ENCODE data around the gene PDE6C.

Gene PDE6C

DNA sequence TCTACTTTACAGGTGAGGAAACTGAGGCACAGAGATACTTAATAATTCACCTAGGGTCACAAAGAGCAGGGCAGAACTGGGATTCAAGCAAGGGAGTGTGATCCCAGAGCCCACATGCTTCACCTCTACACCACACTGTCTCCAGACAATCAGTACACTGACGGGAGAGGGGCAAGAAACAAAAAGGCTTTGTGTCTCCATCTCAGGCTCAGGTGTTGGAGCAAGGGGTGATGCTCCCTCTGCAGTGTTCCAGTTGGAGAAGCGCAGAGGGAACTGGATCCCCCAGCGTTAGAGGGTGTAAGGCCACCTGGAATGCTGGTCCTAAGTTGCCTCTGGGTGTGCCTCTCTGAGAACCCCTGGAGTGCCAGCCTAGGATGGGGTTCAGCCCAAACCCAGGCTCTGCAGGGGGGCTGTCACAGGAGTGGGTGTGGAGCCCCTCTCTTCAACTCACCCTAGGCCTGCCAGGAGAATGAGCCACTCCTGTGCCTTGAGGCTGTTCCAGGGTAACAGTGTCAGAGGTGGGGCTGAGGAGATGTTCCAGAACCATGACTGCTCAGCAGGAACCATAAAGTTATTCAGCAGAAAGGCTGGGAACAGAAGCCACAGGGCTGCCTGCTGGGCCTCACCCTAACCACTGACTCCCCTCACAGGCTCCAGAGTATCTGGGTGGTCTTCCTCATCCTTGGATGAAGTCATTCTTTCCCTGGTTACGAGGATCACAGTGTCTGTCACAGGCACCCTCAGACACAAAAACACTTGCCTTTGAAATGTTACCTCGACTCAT is 16.8 kb upstream of the PDE6C start:
- no peak for DNase-seq

DNA sequence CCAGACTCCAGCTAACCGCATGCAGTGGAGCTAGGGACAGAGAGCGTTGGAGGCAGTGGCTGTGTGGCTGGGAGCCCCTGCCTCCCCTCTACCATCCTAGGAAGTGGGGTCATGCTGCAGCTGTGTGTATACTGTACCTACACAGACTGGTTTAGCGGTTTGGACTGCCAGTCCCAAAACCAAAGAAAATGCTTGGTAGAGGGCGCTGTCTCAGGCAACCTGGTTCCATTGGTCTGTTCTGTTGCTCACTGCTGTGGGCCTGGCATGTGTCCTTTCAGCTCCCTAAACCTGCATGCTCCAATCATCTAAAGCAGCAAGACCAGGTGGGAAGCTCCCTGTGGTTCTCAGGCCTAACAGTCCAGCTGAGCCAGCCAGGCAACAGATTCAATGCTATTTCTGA is 15.8 kb upstream of the PDE6C start:
- DNase-seq, result no peak

DNA sequence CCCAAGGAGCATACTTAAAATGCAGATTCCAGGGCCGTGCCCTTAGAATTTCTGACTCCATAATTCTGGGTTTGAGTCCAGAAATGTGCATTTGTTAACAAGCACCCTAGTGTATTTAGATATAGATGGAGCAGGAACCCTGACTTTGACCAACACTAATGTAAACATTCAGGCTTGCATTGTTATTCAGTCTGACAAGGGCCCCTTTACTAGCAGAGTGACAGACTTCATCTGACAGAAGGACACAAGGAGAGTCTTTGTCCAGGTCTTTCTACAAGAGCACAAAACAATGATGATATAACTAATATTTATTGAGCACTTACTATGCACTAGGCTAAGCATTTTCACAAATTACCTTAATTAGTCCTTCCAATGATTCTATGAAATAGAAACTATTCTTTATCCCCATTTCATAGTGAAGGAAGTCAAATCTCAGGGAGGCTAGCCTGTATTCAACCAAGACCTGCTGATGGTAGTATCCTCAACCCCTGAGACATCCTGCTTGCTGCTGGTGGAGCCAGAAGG is 15.2 kb upstream of the PDE6C start:
- DNase-seq, result no peak

DNA sequence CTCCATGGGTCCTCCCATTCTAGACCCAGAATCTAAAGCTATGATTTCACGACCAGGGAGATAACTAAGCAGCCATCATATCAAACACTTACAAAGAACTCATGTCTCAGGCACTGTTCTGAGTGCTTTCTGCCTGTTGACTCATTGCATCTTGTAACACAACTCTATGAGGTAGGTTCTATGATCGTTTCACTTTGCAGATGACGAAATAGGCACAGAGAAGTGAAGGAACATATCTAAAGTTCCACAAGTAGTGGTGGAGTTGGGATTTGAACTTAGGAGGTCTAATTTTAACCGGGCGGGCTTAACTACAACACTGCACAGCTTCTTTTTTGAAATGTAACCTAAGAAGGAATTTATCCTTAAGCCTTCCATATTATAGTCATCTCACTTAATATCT is 14.2 kb upstream of the PDE6C start:
- DNase-seq, result no peak

DNA sequence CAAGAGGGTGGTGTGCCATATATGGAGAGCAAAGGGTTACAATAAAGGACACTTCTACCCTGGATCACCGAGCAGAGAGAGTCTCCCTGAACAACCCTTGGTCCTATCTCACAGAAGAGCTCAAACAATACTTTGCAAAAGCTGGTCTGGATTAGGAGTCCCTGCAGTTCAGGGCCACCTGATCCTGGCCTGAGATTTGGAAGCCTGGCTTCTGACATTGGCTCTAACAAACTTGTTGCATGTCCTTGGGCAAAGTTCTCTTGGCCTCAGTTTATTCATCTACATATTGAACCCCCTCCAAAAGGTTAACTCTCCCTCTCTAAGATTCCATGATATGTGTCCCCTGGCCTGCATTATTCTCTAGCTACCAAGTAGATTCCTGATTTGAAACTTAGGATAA is 13.0 kb upstream of the PDE6C start:
- DNase-seq, result no peak

DNA sequence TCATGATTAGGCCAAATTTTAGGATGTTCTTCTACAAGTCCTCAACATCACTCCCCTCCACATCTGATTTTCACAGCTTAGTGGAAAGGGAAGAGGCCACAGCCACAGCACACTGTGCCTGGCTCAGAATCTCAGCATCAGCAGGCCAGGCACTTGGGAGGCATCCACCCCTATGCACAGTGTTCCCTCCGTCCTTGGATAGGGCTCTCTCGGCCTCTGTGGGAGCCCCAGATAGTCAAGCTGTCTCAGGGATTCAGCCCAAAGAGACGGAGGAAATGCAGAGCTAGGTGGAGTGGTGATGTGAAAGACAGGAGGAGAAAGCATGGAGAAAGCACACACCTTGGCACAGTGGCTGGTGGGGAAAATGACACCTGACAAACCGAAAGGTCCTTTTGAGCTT is 12.6 kb upstream of the PDE6C start:
- no peak for DNase-seq

DNA sequence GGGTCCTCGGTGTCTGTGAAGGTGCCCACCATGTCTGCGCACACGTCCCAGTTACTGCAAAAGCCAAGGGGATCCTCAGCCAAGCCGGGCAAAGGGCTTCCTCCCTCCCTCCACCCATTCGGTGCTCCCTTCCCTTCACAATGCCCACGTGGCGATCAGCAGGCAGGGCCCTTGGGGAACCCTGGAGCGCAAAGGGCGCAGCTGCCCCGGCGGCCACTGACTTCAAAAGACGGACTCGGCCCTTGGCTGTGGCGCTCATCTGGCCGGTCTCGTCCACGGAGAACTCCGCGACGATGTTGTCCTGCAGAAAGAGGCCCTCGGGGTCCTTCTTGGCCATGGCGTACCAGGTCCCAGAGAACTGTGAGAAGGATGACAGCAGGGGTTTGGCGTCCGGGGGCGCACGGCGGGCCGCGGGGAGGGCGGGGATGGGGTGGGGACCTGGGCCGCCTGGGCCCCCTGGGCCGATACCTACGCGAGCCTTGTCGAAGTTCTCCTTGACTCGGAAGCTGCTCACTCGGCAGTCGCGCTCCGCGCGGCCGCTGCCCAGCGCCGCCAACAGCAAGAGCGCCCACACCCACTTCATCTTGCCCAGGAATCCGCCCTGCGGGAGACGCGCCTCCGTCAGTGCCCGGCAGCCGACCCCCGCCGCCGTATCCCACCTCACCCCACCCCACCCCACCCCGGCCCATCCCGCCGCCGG is 11.7 kb upstream of the PDE6C start:
- no peak for DNase-seq

DNA sequence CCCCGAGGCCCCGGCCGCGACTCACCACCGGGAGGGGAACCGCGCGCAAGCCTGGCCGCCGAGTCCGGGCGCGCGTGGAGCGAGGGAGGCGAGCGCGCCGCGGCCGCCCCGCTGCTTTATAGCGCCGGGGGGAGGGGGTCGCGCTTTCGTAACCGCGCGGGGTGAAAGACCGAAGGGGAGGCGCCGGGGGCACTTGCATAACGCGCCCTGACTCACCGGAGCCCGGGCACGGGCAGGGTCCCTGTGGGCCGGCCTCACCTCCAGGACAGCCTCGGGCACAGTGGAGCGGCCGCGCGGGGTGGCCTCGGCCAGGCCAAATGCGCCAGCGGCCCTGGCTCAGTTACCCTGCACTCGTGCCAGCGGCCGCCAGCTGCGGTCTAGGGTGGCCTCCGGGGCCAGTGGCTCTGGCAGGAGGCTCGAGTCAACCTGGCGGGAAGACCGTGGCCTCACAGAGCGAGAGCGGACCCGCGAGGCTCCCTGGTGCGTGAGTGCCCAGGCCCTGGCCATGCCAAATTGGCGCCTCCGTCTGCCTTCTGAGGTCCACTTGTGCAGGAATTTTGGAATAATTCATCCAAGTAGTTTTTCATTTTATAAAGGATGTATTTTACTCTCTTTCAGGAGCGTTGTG is 11.1 kb upstream of the PDE6C start, which contains the start of gene RBP4:
RBP4 (minus strand) TSS at position 90 of the 628 bp plus-strand sequence. CDS start 207 bp downstream, outside the sequence.
- DNase-seq, result no peak

DNA sequence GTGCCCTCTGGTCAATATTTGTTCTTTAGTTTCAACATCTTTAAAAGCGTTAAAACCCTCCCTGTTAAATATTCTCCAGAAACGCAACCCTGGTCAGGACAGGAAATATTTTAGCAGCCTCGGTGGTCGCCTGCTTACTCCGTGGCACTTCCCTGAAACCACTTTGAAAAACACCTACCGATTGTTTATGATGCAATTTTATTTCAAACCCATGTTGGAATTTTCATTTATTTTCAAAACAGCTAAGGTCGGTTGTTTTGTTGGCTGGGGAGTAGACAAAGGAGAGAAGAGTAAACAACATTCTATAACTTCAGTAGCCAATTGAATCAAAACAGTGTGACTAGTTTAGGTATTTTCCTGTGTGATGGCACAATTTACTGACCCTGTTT is 10.6 kb upstream of the PDE6C start:
- no peak for DNase-seq

DNA sequence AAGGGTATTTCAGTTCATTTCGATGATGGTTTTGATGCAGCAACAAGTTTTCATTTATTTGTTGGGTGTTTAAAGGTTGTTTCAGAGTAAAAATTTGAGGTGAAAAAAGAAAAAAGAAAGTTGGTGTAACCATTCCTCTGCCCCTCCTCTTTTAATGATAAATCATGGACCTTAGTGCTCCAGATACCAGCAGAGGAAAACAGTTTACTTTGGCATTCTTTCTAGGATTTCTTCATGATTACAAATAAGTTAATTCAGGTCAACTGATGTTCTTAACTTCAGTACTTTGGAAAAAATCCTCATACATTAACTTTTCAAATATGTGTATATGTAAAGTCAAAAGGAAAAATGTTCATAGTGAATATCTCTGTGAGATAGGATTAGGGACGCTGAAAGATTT is 9.3 kb upstream of the PDE6C start:
- no peak for DNase-seq

DNA sequence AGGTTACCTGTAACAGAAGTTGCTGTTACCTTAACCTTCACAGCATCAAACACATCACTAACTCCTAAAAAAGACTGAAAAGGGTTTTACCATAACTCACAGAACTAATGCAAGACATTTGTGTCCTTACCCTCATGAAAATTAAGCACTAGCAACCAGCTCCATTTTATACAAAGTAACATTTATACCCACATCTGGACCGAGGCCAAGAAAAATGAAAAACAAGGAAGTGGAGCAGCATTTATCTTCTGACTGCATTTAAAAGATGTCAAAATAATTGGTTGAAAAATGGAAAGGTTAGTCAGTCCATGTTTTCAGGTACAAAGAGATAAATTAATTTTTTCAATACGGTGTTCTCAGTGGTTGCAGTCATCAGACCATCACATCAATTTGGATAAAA is 8.2 kb upstream of the PDE6C start:
- no peak for DNase-seq

DNA sequence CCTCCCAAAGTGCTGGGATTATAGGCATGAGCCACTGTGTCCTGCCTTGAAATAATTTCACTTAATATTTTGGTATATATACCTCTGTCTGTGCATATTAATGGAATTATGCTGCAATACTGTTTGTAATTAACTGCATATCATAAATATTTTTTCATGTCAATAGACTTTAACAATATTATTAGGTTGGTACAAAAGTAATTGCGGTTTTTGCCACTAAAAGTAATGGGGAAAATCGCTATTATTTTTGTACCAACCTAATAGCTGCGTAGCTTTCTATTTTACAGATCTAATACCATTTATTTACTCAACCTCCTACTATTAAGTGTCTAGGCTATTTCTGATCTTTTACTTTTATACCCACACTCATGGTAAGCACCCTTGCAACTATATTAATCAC is 3.9 kb upstream of the PDE6C start:
- DNase-seq, result no peak

DNA sequence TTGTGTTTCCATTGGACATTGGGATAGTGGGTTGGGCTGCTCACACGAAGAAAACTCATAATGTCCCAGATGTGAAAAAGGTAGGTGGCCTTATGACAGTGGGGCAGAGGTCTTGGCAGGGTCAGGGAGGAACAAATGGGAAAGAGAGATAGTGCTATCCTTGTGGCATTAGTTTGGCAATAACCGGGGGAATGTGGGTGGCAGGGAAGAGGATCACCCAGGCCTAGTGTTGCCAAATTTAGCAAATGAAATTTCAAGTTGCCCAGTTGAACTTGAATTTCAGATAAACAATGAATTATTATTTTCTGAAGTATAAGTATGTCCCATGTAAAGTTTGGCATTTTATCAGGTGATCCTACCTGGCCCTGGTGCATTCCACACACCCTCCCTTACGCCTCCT is 789 bp downstream of the PDE6C start:
- no peak for DNase-seq

DNA sequence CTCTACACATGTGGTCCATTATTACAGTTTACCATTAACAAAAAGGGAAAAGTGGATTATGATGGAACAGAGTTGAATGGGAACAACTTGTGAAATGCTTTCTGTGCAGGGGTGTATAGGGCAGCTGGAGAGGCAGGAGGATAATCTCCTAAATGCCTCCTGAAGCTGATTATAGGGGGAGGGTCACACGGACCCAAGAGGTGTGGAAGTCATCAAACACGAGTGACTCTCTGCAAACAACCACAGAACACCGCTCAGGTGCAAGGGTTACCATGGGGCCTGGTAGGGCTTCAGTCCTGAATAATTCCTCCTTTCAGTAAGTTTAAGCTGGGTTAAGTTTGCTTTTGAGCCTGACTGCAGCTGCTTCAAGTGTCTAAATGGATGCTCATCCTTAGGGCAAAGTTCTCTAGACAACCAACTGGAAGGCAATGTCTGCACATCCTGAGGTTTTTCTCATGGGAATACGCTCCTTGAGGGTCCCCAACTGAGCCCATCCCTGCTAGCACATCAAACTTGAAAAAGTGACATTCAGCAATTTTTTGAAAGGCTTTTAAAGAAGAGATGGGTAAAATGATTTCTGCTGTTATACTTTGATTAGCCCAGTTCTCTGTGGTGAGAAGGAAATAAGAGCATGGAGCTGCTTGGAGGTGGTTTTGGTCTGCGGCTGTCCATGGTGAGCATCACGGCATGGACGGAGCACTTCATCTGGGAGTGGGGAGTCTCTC is 1.9 kb downstream of the PDE6C start:
- no peak for DNase-seq

DNA sequence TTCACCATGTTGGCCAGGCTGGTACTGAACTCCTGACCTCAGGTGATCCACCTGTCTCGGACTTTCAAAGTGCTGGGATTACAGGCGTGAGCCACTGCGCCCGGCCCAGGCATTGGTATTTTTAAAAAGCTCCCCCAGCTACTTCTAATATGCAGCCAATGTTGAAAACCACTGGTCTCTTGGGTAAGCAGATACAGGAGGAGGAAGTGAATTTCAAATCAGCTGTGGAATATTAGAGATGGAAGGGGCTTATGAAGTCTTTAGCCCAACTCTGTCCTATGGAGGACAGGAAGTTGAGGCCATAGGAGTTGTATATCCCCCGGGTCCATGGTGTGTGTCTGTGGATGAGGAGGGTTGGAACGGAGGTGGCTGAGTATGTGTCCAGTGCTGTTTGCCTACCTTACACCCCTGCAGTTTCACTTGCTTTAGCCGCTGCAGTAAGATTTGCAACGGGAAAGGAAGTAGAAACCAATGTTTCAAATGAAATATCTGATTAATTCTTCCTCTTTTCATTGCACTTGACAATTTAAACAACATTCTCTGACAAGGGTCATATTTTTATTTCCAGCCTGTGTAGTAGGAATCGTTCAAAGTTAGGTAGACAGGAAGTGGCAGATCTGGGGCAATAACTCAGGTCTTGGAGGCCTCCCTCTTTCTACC is 3.4 kb downstream of the PDE6C start:
- no peak for DNase-seq

DNA sequence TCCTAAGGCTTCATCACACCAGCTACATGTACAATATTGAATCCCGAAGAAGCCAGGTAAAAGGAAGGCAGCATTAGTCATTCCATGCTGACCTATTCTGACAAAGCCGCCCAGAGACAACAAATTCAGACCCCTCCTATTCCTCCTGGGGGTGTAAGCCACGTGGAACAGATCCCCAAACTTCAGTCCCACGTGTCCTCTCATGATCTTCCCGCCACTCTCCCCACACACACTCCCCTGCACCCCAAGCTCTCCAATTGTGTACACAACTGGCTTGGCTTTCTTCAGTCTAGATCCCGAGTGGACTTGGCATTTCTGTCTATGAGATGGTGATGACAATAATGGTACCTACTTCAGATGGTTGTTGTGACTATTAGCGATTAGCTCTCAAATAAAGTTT is 8.6 kb downstream of the PDE6C start:
- no peak for DNase-seq

DNA sequence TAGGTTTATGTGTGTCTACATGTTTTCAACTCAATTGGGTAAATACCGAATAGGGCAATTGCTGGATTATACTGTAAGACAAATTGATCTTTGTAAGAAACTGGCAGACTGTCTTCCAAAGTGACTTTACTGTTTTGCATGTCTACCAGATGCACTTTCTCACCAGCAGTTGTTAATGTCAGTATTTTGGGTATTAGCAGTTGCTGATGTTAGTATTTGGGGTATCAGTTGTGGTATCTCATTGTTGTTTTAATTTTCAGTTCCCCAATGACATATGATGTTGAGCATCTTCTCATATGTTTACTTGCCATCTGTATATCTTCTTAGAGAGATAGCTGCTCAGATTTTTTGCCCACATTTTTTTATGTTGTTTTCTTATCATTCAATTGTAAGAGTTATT is 10.6 kb downstream of the PDE6C start:
- no peak for DNase-seq

DNA sequence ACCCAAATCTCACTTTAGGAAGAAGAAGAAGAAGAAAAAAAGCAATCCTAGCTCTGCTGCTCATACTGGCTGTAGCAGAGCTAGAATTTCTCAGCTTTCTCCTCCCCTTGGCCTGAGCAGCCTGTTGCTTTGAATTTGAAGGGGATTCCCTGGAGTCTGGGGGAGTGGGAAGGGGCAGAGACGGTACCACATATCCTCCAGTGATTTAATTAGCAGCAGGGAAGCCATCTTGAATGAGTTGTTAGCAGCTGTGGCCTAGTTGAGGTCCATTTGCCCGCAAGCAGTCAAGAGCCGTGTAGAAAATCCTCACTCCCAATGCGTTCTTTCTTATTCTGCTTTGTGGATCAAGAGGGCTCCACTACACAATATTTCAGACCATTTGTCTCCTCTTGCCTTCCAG is 16.5 kb downstream of the PDE6C start:
- DNase-seq, result no peak

DNA sequence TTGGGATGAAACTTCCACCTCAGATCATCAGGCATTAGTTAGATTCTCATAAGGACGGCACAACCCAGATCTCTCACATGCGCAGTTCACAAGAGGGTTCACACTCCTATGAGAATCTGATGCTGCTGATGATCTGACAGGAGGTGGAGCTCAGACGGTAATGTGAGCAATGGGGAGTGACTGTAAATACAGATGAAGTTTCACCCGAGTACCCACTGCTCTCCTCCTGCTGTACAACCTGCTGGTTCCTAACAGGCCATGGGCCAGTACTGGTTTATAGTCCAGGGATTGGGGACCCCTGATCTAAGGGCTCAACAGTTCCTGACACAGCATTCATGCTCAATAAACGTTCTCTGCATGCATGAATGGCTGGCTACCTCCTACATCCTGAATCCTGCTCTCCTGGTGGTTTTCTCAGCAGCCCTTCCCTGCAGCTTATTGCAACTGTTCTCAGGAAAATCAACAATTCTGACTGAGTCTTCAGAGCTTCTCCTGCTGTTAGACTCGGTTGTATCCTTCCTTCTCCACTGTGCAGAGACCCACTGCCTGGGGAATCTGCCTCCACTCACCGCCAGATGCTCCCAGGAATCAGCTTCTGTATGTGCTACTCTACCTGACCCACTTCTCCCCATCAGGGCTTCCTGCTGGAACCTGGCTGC is 17.4 kb downstream of the PDE6C start:
- DNase-seq, result no peak

DNA sequence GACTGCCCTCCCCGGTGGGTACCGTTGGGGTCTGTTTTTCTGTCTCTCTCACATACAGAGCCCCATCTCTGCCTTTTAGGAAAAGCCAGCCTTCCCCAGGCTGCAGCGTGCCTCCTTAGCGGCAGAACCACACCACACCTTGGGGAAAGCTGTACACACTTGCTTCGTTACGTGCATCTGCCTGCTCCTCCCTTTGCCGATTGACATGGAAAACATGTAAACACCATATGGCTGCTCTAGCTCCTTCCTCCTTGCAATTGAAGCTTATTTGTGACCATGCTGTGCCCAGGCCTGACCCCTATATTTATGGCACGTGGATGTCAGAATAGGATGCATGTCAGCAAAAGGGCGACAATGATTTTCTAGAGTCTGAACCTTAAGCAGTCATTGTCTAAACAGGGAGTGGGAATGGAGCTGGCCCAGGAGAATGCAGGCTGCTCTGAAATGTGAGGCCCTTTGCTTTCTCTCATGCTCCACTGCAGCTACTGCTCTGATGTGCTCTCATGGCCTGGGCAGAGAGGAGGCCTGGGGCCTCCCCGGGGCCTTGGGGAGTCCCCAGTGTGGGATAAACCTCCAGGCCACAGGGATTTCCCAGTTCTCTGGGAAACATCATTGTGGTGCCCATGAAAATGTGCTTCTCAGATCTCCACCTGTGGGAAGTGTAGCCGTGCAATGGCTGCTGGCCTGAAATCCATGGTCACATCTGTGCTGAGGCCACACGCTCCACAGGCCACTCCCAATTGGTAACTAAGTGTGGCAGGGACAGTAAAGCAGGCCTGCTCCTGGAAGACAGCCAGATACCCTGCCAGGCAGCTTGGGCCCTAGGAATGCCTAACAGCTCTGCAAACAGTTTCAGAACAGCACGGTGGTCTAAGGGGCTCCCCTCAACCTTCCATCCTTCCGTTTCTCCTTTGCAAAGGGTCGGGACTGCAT is 18.6 kb downstream of the PDE6C start:
- DNase-seq, result no peak

DNA sequence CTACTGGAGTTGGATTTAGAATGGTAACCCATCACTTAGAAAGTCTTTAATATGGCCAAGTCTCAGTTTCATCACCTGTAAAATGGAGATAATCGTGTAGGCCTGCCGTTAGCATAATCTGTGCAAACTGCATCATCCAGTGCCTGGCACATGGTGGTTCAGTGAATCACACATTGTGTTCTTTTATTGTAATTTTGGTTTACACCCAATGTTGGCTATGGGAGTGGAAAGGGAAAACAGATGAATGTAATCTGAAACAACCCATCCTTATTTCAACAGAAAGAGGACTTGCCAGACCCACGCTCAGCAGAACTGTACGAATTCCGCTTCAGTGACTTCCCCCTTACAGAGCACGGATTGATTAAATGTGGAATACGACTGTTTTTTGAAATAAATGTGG is 27.5 kb downstream of the PDE6C start:
- no peak for DNase-seq
